Astrocyte (in vitro differentiated cells and primary cell): ENCODE measurements around the gene ITGB1BP1.

Experiments used
- EZH2 ChIP-seq: IDR thresholded peaks from 2 replicates; pipeline ENCODE4 v1.6.1; 2012; ENCODE audit warnings: mild to moderate bottlenecking, low read length, inconsistent platforms; ENCODE audit not compliant: insufficient read depth
- TF ChIP-seq, protein P1 (sequence below): IDR thresholded peaks from 2 replicates; pipeline ENCODE4 v1.5.1; 2011; ENCODE audit warnings: low read depth, mild to moderate bottlenecking, inconsistent platforms, low read length, moderate library complexity; ENCODE audit not compliant: insufficient read depth

DNA sequence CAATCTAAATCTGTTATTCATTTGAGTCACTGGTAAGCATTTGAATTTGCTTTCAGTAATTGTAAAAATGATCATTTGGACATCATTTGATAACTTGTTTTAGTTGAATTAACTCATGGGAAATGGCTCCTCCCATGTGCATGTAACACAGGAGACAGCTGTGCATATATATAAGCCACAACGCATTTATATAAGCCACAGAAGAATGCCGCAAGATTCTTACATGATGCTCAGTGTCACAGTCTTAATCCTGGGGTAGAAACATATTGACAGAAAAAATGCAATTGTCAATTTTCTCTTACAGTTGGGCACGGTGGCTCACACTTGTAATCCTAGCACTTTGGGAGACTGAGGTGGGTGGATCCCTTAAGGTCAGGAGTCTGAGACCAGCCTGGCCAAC, 37.8 kb upstream of the ITGB1BP1 start:
- TF ChIP-seq, protein P1, sequence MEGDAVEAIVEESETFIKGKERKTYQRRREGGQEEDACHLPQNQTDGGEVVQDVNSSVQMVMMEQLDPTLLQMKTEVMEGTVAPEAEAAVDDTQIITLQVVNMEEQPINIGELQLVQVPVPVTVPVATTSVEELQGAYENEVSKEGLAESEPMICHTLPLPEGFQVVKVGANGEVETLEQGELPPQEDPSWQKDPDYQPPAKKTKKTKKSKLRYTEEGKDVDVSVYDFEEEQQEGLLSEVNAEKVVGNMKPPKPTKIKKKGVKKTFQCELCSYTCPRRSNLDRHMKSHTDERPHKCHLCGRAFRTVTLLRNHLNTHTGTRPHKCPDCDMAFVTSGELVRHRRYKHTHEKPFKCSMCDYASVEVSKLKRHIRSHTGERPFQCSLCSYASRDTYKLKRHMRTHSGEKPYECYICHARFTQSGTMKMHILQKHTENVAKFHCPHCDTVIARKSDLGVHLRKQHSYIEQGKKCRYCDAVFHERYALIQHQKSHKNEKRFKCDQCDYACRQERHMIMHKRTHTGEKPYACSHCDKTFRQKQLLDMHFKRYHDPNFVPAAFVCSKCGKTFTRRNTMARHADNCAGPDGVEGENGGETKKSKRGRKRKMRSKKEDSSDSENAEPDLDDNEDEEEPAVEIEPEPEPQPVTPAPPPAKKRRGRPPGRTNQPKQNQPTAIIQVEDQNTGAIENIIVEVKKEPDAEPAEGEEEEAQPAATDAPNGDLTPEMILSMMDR = no peak
- no peak for TF ChIP-seq EZH2
